MM.1S (cell line): Measurements from ENCODE around the gene HBQ1.
"Not testable (repeated sequence)": the region's sequence is repeated elsewhere in the genome, so short reads cannot be mapped to it uniquely, and the experiment has no call there.

Source experiments
- EZH2phosphoT487 ChIP-seq: fragments of 300-600 bp; sonication (generic); IDR thresholded peaks from 2 replicates; pipeline ENCODE4 v1.6.1; 2018; ENCODE audit warnings: antibody characterized with exemption, low read length
- TF ChIP-seq, protein P1 (sequence below): fragments of 300-600 bp; sonication (generic); IDR thresholded peaks from 2 replicates; pipeline ENCODE4 v1.5.1; 2016; ENCODE audit warnings: antibody characterized with exemption, low read length, mixed read lengths

DNA sequence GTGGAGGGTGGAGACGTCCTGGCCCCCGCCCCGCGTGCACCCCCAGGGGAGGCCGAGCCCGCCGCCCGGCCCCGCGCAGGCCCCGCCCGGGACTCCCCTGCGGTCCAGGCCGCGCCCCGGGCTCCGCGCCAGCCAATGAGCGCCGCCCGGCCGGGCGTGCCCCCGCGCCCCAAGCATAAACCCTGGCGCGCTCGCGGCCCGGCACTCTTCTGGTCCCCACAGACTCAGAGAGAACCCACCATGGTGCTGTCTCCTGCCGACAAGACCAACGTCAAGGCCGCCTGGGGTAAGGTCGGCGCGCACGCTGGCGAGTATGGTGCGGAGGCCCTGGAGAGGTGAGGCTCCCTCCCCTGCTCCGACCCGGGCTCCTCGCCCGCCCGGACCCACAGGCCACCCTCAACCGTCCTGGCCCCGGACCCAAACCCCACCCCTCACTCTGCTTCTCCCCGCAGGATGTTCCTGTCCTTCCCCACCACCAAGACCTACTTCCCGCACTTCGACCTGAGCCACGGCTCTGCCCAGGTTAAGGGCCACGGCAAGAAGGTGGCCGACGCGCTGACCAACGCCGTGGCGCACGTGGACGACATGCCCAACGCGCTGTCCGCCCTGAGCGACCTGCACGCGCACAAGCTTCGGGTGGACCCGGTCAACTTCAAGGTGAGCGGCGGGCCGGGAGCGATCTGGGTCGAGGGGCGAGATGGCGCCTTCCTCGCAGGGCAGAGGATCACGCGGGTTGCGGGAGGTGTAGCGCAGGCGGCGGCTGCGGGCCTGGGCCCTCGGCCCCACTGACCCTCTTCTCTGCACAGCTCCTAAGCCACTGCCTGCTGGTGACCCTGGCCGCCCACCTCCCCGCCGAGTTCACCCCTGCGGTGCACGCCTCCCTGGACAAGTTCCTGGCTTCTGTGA is 3.5 kb upstream of the HBQ1 start, which contains the start of gene HBA1:
- TF ChIP-seq, protein P1, sequence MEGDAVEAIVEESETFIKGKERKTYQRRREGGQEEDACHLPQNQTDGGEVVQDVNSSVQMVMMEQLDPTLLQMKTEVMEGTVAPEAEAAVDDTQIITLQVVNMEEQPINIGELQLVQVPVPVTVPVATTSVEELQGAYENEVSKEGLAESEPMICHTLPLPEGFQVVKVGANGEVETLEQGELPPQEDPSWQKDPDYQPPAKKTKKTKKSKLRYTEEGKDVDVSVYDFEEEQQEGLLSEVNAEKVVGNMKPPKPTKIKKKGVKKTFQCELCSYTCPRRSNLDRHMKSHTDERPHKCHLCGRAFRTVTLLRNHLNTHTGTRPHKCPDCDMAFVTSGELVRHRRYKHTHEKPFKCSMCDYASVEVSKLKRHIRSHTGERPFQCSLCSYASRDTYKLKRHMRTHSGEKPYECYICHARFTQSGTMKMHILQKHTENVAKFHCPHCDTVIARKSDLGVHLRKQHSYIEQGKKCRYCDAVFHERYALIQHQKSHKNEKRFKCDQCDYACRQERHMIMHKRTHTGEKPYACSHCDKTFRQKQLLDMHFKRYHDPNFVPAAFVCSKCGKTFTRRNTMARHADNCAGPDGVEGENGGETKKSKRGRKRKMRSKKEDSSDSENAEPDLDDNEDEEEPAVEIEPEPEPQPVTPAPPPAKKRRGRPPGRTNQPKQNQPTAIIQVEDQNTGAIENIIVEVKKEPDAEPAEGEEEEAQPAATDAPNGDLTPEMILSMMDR = not testable (repeated sequence)
- not testable (repeated sequence) for TF ChIP-seq EZH2phosphoT487
